K562 (cell line): Measurements from ENCODE around the gene UBALD2. TPM values are rescaled to one million over a fixed set of nuclear protein-coding genes. Genes with fewer than 3 reads are reported as not detected.

Experiments used
- ATAC-seq: fragments of 200-7000 bp; cut with Tn5 transposase; 3 replicates; pipeline ENCODE4 v1.9.1; 2020; ENCODE audit warnings: moderate library complexity
- BruUV-seq: library from RNA; stranded (reverse); fragments of 400-500 nt; replicated peaks from 2 replicates; lab custom pipeline; 2021; lab: Mats Ljungman, UMichigan
- CTCF ChIA-PET: fragments of 300-600 bp; formaldehyde crosslinking; extraction: SDS; loops from one replicate; lab custom pipeline; 2021; ENCODE audit warnings: low intra/inter-chr PET ratio; lab: Yijun Ruan, JAX
- POLR2A ChIA-PET: fragments of 300-600, 350-650 bp; sonication (Branson Sonifier 250); formaldehyde crosslinking; extraction: SDS; loops from one replicate; lab custom pipeline; 2021; ENCODE audit warnings: antibody characterized with exemption, inconsistent platforms; lab: Yijun Ruan, JAX
- DNase-seq, 4 experiments: peaks; one replicate each; pipeline versions ENCODE4 v3.0.0 to v3.0.0-alpha.2; 2011 to 2018; ENCODE audit warnings: low spot score in 3 of 4, mixed read lengths in 3 of 4; ENCODE audit errors: extremely low read depth in 1 of 4
- FAIRE-seq: peaks from 2 replicates; lab custom pipeline; 2011; peaks lifted over from hg19 to GRCh38; lab: Jason Lieb, UNC
- H2AFZ ChIP-seq: 2 replicates; pipeline ENCODE4 v1.6.0; 2011; ENCODE audit warnings: low read depth, low read length, control low read depth, inconsistent platforms
- H3K27ac ChIP-seq: fragments of 200-600 bp; 3 replicates; pipeline ENCODE4 v1.8.0; 2011; ENCODE audit warnings: low read depth, mild to moderate bottlenecking, control low read depth, inconsistent platforms, low read length, moderate library complexity, mixed read lengths; ENCODE audit errors: extremely low read depth
- H3K27me3 ChIP-seq, 2 experiments: fragments of 300-600 bp in 1 of 2; 2 replicates in 1 of 2; 3 replicates in 1 of 2; pipeline versions ENCODE4 v1.6.0 to v1.8.0; 2011; ENCODE audit warnings: inconsistent platforms in 2 of 2, low read length in 2 of 2, mild to moderate bottlenecking in 1 of 2, mixed read lengths in 1 of 2, moderate library complexity in 1 of 2; ENCODE audit not compliant: control insufficient read depth in 2 of 2, insufficient read depth in 2 of 2
- H3K36me3 ChIP-seq: fragments of 300-600 bp; 3 replicates; pipeline ENCODE4 v1.8.0; 2011; ENCODE audit warnings: mild to moderate bottlenecking, low read length, inconsistent platforms; ENCODE audit not compliant: control insufficient read depth, insufficient read depth
- H3K4me1 ChIP-seq, 2 experiments: fragments of 200-600 bp in 1 of 2; replicated peaks in 1 of 2; 2 replicates in 1 of 2; 3 replicates in 1 of 2; pipeline versions ENCODE4 v1.5.1 to v1.8.0; 2011; ENCODE audit warnings: inconsistent platforms in 2 of 2, low read length in 2 of 2, mild to moderate bottlenecking in 1 of 2, mixed read lengths in 1 of 2, moderate library complexity in 1 of 2; ENCODE audit not compliant: control insufficient read depth in 2 of 2, insufficient read depth in 2 of 2
- H3K4me2 ChIP-seq: 2 replicates; pipeline ENCODE4 v1.6.1; 2011; ENCODE audit warnings: low read length, control low read depth, inconsistent platforms, mixed read lengths; ENCODE audit not compliant: insufficient read depth
- H3K4me3 ChIP-seq: fragments of 200-600 bp; sonication (generic), shearing (Covaris generic); 2 replicates; pipeline ENCODE4 v1.5.1; 2016; ENCODE audit warnings: control low read depth, inconsistent platforms
- H3K79me2 ChIP-seq: fragments of 200-600 bp; 3 replicates; pipeline ENCODE4 v1.8.0; 2011; ENCODE audit warnings: low read length, inconsistent platforms; ENCODE audit not compliant: control insufficient read depth, insufficient read depth
- H3K9ac ChIP-seq, 2 experiments: 2 replicates each; pipeline versions ENCODE4 v1.6.0 to v1.6.1; 2011; ENCODE audit warnings: low read depth in 2 of 2, low read length in 2 of 2, control low read depth in 1 of 2, inconsistent platforms in 1 of 2, mild to moderate bottlenecking in 1 of 2, mixed read lengths in 1 of 2; ENCODE audit not compliant: insufficient read depth in 1 of 2
- H3K9me1 ChIP-seq: one replicate; pipeline ENCODE4 v1.6.0; 2011; ENCODE audit warnings: inconsistent platforms, mild to moderate bottlenecking, low read length, moderate library complexity; ENCODE audit not compliant: control insufficient read depth, insufficient read depth
- H3K9me3 ChIP-seq: replicated peaks from 2 replicates; pipeline ENCODE4 v1.5.1; 2011; ENCODE audit warnings: low read depth, low read length, inconsistent platforms; ENCODE audit not compliant: control insufficient read depth, insufficient read depth
- H4K20me1 ChIP-seq: replicated peaks from 2 replicates; pipeline ENCODE4 v1.6.1; 2011; ENCODE audit warnings: low read length, inconsistent platforms, mixed read lengths; ENCODE audit not compliant: control insufficient read depth, insufficient read depth
- CEBPB ChIP-seq: fragments of 450-650 bp; IDR thresholded peaks from 2 replicates; pipeline ENCODE4 v1.6.1; 2016; ENCODE audit warnings: missing genetic modification characterization, missing compliant biosample characterization
- IRF2 ChIP-seq: sonication (generic); formaldehyde crosslinking; IDR thresholded peaks from 2 replicates; pipeline ENCODE4 v1.8.1; 2022; ENCODE audit warnings: mild to moderate bottlenecking, missing genetic modification reagents
- KHSRP ChIP-seq: fragments of 450-650 bp; IDR thresholded peaks from 2 replicates; pipeline ENCODE4 v1.6.1; 2017
- MCM7 ChIP-seq, 2 experiments: fragments of 450-650 bp; IDR thresholded peaks; 2 replicates each; pipeline ENCODE4 v1.6.1; 2016 to 2018
- MITF ChIP-seq: IDR thresholded peaks from 2 replicates; pipeline ENCODE4 v1.6.1; 2014; ENCODE audit warnings: antibody characterized with exemption
- POLR2G ChIP-seq: fragments of 200-400 bp; formaldehyde crosslinking; IDR thresholded peaks from 2 replicates; pipeline ENCODE4 v1.6.1; 2017; ENCODE audit warnings: low read depth, mild to moderate bottlenecking, antibody characterized with exemption, low read length, moderate library complexity
- RNF2 ChIP-seq: sonication (generic); IDR thresholded peaks from 2 replicates; pipeline ENCODE4 v1.6.1; 2016
- SMAD4 ChIP-seq: fragments of 250-450 bp; sonication (Bioruptor Pico); conservative IDR thresholded peaks from 2 replicates; pipeline ENCODE4 v1.8.0; 2021; ENCODE audit warnings: inconsistent platforms, mild to moderate bottlenecking, moderate library complexity
- SPI1 ChIP-seq: IDR thresholded peaks from 2 replicates; pipeline ENCODE4 v1.6.1; 2011; ENCODE audit warnings: low read depth, low read length, control low read depth, borderline replicate concordance
- SREBF2 ChIP-seq: sonication (generic); formaldehyde crosslinking; IDR thresholded peaks from 2 replicates; pipeline ENCODE4 v1.4.0; 2020; ENCODE audit warnings: mild to moderate bottlenecking, missing genetic modification reagents
- XRCC5 ChIP-seq: fragments of 200-400 bp; formaldehyde crosslinking; IDR thresholded peaks from 2 replicates; pipeline ENCODE4 v1.6.1; 2017; ENCODE audit warnings: low read depth, mild to moderate bottlenecking, low read length
- ZFP91 ChIP-seq: sonication (generic); formaldehyde crosslinking; IDR thresholded peaks from 2 replicates; pipeline ENCODE4 v1.8.0; 2022; ENCODE audit warnings: mild to moderate bottlenecking, missing genetic modification reagents
- ZNF324 ChIP-seq: fragments of 250-450 bp; sonication (Bioruptor Pico); IDR thresholded peaks from 2 replicates; pipeline ENCODE4 v1.4.0; 2020; ENCODE audit warnings: mild to moderate bottlenecking
- ZNF668 ChIP-seq: fragments of 250-450 bp; sonication (Bioruptor Pico); IDR thresholded peaks from 2 replicates; pipeline ENCODE4 v1.8.0; 2022; ENCODE audit warnings: mild to moderate bottlenecking, inconsistent platforms
- ZNF766 ChIP-seq: fragments of 200-800 bp; sonication (Bioruptor generic); conservative IDR thresholded peaks from 2 replicates; pipeline ENCODE4 v1.6.1; 2016; ENCODE audit warnings: missing genetic modification characterization, missing compliant biosample characterization
- WGBS: fragments of 100-300 bp; shearing (Covaris generic); methylation state at CpG from one replicate; pipeline ENCODE4 v1.1.6; 2016; ENCODE audit warnings: low coverage, mixed read lengths; ENCODE audit not compliant: insufficient coverage; ENCODE audit errors: missing lambda C conversion rate; 5-methylcytosine and 5-hydroxymethylcytosine counted together
- in situ Hi-C: fragments of 300-500 bp; cut with MboI; formaldehyde crosslinking; loops from 4 replicates; pipeline ENCODE4 v1.15.0; 2018; ENCODE audit warnings: inconsistent platforms, mixed read lengths
- intact Hi-C: fragments of 100-400 bp; cut with micrococcal nuclease; formaldehyde crosslinking; loops from 2 replicates; pipeline ENCODE4 v1.14.2; 2022
- polyA plus RNA-seq, 8 experiments: library from polyadenylated mRNA; depleted of rRNA in 4 of 8; stranded (reverse) in 5 of 8; unstranded in 3 of 8; fragments of >200 nt; fragmentation: Nextera tagmentation in 2 of 8; fragmentation: Illumina TruSeq in 1 of 8; extraction: Ambion mirVana in 2 of 8; extraction: Trizol in 1 of 8; gene quantifications; 2 replicates each; pipeline versions ENCODE4 v1.2.1 to v1.2.3, GENCODE V29; 2011 to 2014; ENCODE audit warnings: inconsistent platforms in 1 of 8, missing spikeins in 1 of 8
- total RNA-seq, 7 experiments: library from RNA; depleted of rRNA in 6 of 7; stranded (reverse); fragments of >200 nt in 6 of 7; fragmentation: Illumina TruSeq in 2 of 7; extraction: Trizol in 2 of 7; gene quantifications; 2 replicates each; pipeline versions ENCODE4 v1.2.1 to v1.2.3, GENCODE V29; 2011 to 2021; ENCODE audit warnings: low replicate concordance in 1 of 7

Gene UBALD2
- total and polyA plus RNA-seq, 9 of the 15 experiments (the other 6 are each of a cell fraction or from before 2014, with no cell fraction given) = 2.3 to 94.1 (median 25.3) TPM

GRCh38 chr17:76278268-76278908, 13.2 kb downstream of the UBALD2 start:
- ChIA-PET CTCF (interaction anchor here (0.6 to 4.5 kb wide), 4 partner anchors 21 to 278 kb away, joined by 3 to 89 read pairs (median 9); partner anchors contain the start of gene CDK3), POLR2A (interaction anchor here (0.6 to 7.3 kb wide), 6 partner anchors 7 to 166 kb away, joined by 3 to 91 read pairs (median 4); no protein-coding TSS in a partner anchor)
- Histone ChIP-seq H3K4me1 (peaks cover 12 to 83% of the 10 kb centered on the region in 2 experiments; a peak in 4 of 5 replicates), H3K9me1 (no peaks in the 10 kb centered on the region), H3K4me2 (no peak overlapping the region), H3K79me2 (no peaks in the 10 kb centered on the region), H4K20me1 (no peaks in the 10 kb centered on the region), H3K27me3 (no peaks in the 10 kb centered on the region), H3K36me3 (no peaks in the 10 kb centered on the region), H2AFZ (no peak overlapping the region), H3K9ac (peak overlapping the region in 1 of 2 experiments; percentile 66; a peak in 2 of 4 replicates), H3K9me3 (no peaks in the 10 kb centered on the region), H3K27ac (no peak overlapping the region), H3K4me3 (no peak overlapping the region)
- intact Hi-C loops (loop anchor here (5.0 kb wide), 1 partner anchor 261 kb away; no protein-coding TSS in a partner anchor), in situ Hi-C loops (no loop called here)
- 82% methylated on average over 15 of the region's 19 CpGs for WGBS
- ATAC-seq (no peak), DNase-seq (no peak), FAIRE-seq (no peak)
- BruUV-seq = no TSS peak
- TF ChIP-seq SPI1 = 0 out of 2 replicates have a peak, but pooled peaks have one; percentile 1
- no peak for TF ChIP-seq ZNF668 (CRISPR knock-in tag)
- no peak for TF ChIP-seq SMAD4 (CRISPR knock-in tag)
- no peak for TF ChIP-seq ZNF324
- TF ChIP-seq ZFP91 (CRISPR knock-in tag) = no peak
- 0 out of 2 replicates have a peak, but pooled peaks have one; percentile 34 for TF ChIP-seq IRF2 (CRISPR knock-in tag)
- TF ChIP-seq XRCC5 = no peak
- TF ChIP-seq ZNF766 (CRISPR knock-in tag) = no peak
- peak; percentile 1; the same call in 1 of the 2 replicates for TF ChIP-seq POLR2G
- TF ChIP-seq KHSRP = no peak
- no peak for TF ChIP-seq MITF
- TF ChIP-seq SREBF2 = no peak
- no peak for TF ChIP-seq RNF2
- no peak for TF ChIP-seq MCM7 (IDR thresholded peaks at IDR 0.05)
- TF ChIP-seq CEBPB = no peak
